ENCODE results near the gene ITGB5. TPM values are rescaled to one million over a fixed set of nuclear protein-coding genes. Genes with fewer than 3 reads are reported as not detected.

The ITGB5 gene
- polyA plus RNA-seq, 1 experiment = 393 TPM

GRCh38 chr3:124748560-124749198 is 138.5 kb downstream of the ITGB5 start:
- Histone ChIP-seq H3K4me3 (ENCODE audit: low read depth, low read length) (no peak overlapping the region), H3K36me3 (ENCODE audit: control insufficient read depth, insufficient read depth, low read length) (peaks cover 2% of the 10 kb centered on the region; the same call in 1 of the 2 replicates), H3K27me3 (ENCODE audit: control insufficient read depth, insufficient read depth, low read length) (no peaks in the 10 kb centered on the region)
- ChIA-PET POLR2A (no interaction called here), CTCF (interaction anchor here (0.6 kb wide), 1 partner anchor 9 kb away, joined by 3 read pairs; no protein-coding TSS in a partner anchor)
- DNase-seq (ENCODE audit: low read depth) = no peak
- no peak for TF ChIP-seq CTCF (IDR thresholded peaks at IDR 0.05; ENCODE audit: insufficient read depth, low read depth, low read length)

- no peak overlapping the region for H3K4me3 ChIP-seq (ENCODE audit: low read depth, low read length)
- ChIA-PET CTCF (interaction anchor here (1.0 to 1.6 kb wide), 4 partner anchors 9 to 174 kb away, joined by 3 to 5 read pairs (median 4); no protein-coding TSS in a partner anchor), POLR2A (no interaction called here)
- no peak for TF ChIP-seq CTCF (IDR thresholded peaks at IDR 0.05; ENCODE audit: insufficient read depth, low read depth, low read length)
- peaks cover 2% of the 10 kb centered on the region; the same call in 1 of the 2 replicates for H3K36me3 ChIP-seq (ENCODE audit: control insufficient read depth, insufficient read depth, low read length)
- H3K27me3 ChIP-seq (ENCODE audit: control insufficient read depth, insufficient read depth, low read length) = no peaks in the 10 kb centered on the region
- no peak for DNase-seq (ENCODE audit: low read depth)
Measured at GRCh38 chr3:124747111-124747981, 139.8 kb downstream of the ITGB5 start.

- TF ChIP-seq CTCF (IDR thresholded peaks at IDR 0.05; ENCODE audit: insufficient read depth, low read depth, low read length) = no peak
- CTCF ChIA-PET = interaction anchor here (0.7 kb wide), 1 partner anchor 38 kb away, joined by 3 read pairs; no protein-coding TSS in a partner anchor
- POLR2A ChIA-PET = no interaction called here
- DNase-seq (ENCODE audit: low read depth) = no peak
- Histone ChIP-seq H3K27me3 (ENCODE audit: control insufficient read depth, insufficient read depth, low read length) (no peaks in the 10 kb centered on the region), H3K36me3 (ENCODE audit: control insufficient read depth, insufficient read depth, low read length) (peaks cover 2% of the 10 kb centered on the region; the same call in 1 of the 2 replicates), H3K4me3 (ENCODE audit: low read depth, low read length) (no peak overlapping the region)
Measured at GRCh38 chr3:124745756-124746155, 141.4 kb downstream of the ITGB5 start.

- no peak for TF ChIP-seq CTCF (IDR thresholded peaks at IDR 0.05; ENCODE audit: insufficient read depth, low read depth, low read length)
- H3K36me3 ChIP-seq (ENCODE audit: control insufficient read depth, insufficient read depth, low read length) = peaks cover 9% of the 10 kb centered on the region
- ChIA-PET CTCF (no interaction called here), POLR2A (no interaction called here)
- no peak for DNase-seq (ENCODE audit: low read depth)
- no peak overlapping the region for H3K4me3 ChIP-seq (ENCODE audit: low read depth, low read length)
- H3K27me3 ChIP-seq (ENCODE audit: control insufficient read depth, insufficient read depth, low read length) = no peaks in the 10 kb centered on the region
Measured at GRCh38 chr3:124741027-124741426, 146.1 kb downstream of the ITGB5 start.

- H3K36me3 ChIP-seq (ENCODE audit: control insufficient read depth, insufficient read depth, low read length) = no peaks in the 10 kb centered on the region; the same call in 1 of the 2 replicates
- H3K4me3 ChIP-seq (ENCODE audit: low read depth, low read length) = no peak overlapping the region
- POLR2A ChIA-PET = no interaction called here
- CTCF ChIA-PET = interaction anchor here (1.0 to 1.6 kb wide), 4 partner anchors 8 to 159 kb away, joined by 3 to 4 read pairs (median 4); no protein-coding TSS in a partner anchor
- no peak for DNase-seq (ENCODE audit: low read depth)
- no peaks in the 10 kb centered on the region for H3K27me3 ChIP-seq (ENCODE audit: control insufficient read depth, insufficient read depth, low read length)
- TF ChIP-seq CTCF (IDR thresholded peaks at IDR 0.05; ENCODE audit: insufficient read depth, low read depth, low read length) = no peak
Measured at GRCh38 chr3:124731760-124732159, 155.4 kb downstream of the ITGB5 start.
